Keratinocyte (primary cell): Measurements from ENCODE around the gene MPZL2.

Experiments
- EZH2 ChIP-seq: IDR thresholded peaks from one replicate; pipeline ENCODE4 v1.6.1; 2012; ENCODE audit warnings: inconsistent platforms, mild to moderate bottlenecking, low read length, moderate library complexity
- TF ChIP-seq, protein P1 (sequence below), 3 experiments: IDR thresholded peaks in 1 of 3; conservative IDR thresholded peaks in 1 of 3; optimal IDR thresholded peaks in 1 of 3; 2 replicates in 2 of 3; 3 replicates in 1 of 3; pipeline versions ENCODE3 to v1.5.1; 2011; ENCODE audit warnings: low read length in 3 of 3, mild to moderate bottlenecking in 3 of 3, moderate library complexity in 2 of 3, control low read depth in 1 of 3, inconsistent platforms in 1 of 3; ENCODE audit not compliant: insufficient read depth in 2 of 3; ENCODE audit errors: extremely low read depth in 1 of 3

GRCh38 chr11:118274186-118274585 is 10.1 kb upstream of the MPZL2 start:
- TF ChIP-seq, protein P1, sequence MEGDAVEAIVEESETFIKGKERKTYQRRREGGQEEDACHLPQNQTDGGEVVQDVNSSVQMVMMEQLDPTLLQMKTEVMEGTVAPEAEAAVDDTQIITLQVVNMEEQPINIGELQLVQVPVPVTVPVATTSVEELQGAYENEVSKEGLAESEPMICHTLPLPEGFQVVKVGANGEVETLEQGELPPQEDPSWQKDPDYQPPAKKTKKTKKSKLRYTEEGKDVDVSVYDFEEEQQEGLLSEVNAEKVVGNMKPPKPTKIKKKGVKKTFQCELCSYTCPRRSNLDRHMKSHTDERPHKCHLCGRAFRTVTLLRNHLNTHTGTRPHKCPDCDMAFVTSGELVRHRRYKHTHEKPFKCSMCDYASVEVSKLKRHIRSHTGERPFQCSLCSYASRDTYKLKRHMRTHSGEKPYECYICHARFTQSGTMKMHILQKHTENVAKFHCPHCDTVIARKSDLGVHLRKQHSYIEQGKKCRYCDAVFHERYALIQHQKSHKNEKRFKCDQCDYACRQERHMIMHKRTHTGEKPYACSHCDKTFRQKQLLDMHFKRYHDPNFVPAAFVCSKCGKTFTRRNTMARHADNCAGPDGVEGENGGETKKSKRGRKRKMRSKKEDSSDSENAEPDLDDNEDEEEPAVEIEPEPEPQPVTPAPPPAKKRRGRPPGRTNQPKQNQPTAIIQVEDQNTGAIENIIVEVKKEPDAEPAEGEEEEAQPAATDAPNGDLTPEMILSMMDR (optimal IDR thresholded peaks at IDR 0.05 in 1 of 3, IDR thresholded peaks at IDR 0.05 in 1 of 3, conservative IDR thresholded peaks at IDR 0.05 in 1 of 3; ENCODE audit: extremely low read depth in 1 of 3, insufficient read depth in 2 of 3, low read length in 3 of 3), result no peak
- no peak for TF ChIP-seq EZH2
